ENCODE data around the gene MRPS23. TPM values are rescaled to one million over a fixed set of nuclear protein-coding genes. Genes with fewer than 3 reads are reported as not detected.

MRPS23 gene
- total RNA-seq, 2 donors from 2014 or later, result 1.3 to 13.7 TPM

DNA sequence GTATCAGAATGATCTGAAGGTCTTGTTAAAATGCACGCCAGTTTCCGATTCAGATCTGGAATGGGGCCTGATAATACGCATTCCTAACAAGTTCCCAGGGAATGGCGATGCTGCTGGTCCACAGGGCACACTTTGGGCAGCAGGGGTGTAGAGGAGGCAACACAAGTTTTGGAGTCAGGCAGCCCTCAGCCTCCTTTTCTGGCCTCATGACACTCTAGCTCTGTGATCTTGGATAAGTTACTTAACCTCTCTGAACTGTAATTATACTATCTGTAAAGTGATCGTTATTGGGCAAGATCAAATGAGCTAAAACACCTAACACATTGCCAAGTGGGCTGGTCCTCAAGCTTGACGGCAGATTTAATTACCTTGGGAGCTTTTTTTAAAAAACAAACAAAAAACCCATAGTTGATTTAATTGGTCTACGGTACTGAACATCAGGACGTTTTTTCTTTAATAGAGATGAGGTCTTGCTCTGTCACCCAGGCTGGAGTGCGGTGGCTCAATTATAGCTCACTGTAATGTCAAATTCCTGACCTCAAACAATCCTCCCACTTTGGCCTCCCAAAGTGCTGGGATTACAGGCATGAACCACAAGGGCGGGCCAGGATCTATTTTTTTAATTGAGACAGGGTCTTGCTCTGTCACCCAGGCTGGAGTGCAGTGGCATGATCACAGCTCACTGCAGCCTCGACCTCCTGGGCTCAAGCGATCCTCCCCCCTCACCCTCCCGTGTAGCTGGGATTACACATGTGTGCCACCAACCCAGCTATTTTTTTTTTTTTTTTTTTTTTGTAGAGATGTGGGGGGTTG, 10.0 kb upstream of the MRPS23 start:
- no peak overlapping the region for H3K4me3 ChIP-seq
- no peak for ATAC-seq
- no peak for DNase-seq
- H3K27ac ChIP-seq, result peak overlapping the region in 1 of 4 donors; percentile 50
- TF ChIP-seq, protein P1, sequence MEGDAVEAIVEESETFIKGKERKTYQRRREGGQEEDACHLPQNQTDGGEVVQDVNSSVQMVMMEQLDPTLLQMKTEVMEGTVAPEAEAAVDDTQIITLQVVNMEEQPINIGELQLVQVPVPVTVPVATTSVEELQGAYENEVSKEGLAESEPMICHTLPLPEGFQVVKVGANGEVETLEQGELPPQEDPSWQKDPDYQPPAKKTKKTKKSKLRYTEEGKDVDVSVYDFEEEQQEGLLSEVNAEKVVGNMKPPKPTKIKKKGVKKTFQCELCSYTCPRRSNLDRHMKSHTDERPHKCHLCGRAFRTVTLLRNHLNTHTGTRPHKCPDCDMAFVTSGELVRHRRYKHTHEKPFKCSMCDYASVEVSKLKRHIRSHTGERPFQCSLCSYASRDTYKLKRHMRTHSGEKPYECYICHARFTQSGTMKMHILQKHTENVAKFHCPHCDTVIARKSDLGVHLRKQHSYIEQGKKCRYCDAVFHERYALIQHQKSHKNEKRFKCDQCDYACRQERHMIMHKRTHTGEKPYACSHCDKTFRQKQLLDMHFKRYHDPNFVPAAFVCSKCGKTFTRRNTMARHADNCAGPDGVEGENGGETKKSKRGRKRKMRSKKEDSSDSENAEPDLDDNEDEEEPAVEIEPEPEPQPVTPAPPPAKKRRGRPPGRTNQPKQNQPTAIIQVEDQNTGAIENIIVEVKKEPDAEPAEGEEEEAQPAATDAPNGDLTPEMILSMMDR (IDR thresholded peaks at IDR 0.05), result no peak
- no peak for TF ChIP-seq POLR2A (IDR thresholded peaks at IDR 0.05)
- WGBS, 2 donors, result 42 to 49% methylated on average over 10 to 13 of the region's 13 CpGs
- no peaks in the 10 kb centered on the region for H3K36me3 ChIP-seq (replicated peaks in 1 of 2; ENCODE audit: insufficient read depth in 1 of 2, low read depth in 2 of 2)
- no peaks in the 10 kb centered on the region for H3K9me3 ChIP-seq
- H3K4me1 ChIP-seq, result peaks cover 51% of the 10 kb centered on the region
- intact Hi-C loops (cut with DNase I), result loop anchor here (5.0 kb wide), 1 partner anchor 132 kb away; no protein-coding TSS in a partner anchor
- H3K27me3 ChIP-seq, result no peaks in the 10 kb centered on the region

DNA sequence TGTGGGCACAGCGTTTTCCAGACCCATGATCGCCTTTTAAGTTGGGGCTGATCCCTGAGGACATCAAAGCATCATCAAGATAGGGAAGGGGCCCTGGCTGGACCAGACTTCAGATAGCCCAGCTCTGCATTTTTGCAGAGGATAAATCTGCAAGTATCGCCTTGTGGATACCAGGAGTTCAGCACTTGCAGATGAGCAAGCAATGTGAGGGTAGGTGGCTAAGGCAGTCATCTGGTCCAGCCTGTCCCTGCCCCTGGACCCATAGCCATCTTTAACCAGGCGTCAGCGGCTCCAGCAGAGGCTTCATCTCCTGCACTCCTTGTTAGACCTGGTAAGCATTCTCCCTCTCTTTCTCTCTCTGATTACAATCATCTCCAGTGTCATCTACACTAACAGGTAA, 9.0 kb upstream of the MRPS23 start:
- intact Hi-C loops (cut with DNase I), result loop anchor here (5.0 kb wide), 1 partner anchor 133 kb away; no protein-coding TSS in a partner anchor
- no peaks in the 10 kb centered on the region for H3K27me3 ChIP-seq
- 81 to 85% methylated on average over 5 of the region's 5 CpGs for WGBS, 2 donors
- H3K27ac ChIP-seq, result no peak overlapping the region
- no peak overlapping the region for H3K4me3 ChIP-seq
- ATAC-seq (no peak), DNase-seq (no peak)
- no peaks in the 10 kb centered on the region for H3K36me3 ChIP-seq (replicated peaks in 1 of 2; ENCODE audit: insufficient read depth in 1 of 2, low read depth in 2 of 2)
- H3K4me1 ChIP-seq, result peaks cover 58% of the 10 kb centered on the region
- TF ChIP-seq, protein P1 (IDR thresholded peaks at IDR 0.05), result no peak
- TF ChIP-seq POLR2A (IDR thresholded peaks at IDR 0.05), result no peak
- H3K9me3 ChIP-seq, result no peaks in the 10 kb centered on the region

DNA sequence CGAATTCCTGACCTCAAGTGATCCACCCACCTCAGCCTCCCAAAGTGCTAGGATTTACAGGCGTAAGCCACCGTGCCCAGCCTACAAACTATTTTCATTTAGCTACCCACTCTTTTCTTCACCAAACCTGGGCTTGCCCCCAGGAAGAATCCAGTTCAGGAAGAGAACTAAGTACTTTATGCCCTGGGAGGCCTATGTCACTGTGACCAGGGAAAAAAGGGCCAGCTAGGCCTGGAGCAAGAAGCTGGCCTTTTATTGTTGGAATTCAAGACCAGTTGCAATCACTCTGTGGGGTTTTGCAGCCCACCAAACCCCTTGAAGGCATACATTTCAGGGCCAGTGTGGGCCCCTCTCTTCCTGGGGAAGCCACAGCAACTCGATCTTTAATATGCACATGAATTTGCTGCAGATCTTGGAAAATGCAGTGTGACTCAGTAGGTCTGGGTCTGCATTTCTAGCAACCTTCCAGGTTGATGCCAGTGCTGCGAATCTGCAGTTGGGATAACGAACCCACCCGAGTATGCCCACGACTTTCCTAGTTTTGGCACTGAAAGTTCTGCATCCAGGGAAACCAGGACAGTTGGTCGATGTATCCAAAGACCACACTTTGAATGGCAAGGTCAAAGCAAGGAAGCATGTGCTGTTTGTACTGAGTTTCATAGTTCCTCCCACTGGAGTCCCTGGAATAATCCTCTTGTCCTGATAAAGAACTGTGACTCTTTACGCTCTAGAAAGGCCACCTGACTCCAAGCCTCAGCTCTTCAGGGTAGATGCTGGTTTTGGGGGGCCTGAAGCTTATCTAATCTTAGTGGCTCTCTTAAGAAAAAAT, 7.2 kb upstream of the MRPS23 start:
- no peaks in the 10 kb centered on the region for H3K36me3 ChIP-seq (replicated peaks in 1 of 2; ENCODE audit: insufficient read depth in 1 of 2, low read depth in 2 of 2)
- no peaks in the 10 kb centered on the region for H3K9me3 ChIP-seq
- no peak for TF ChIP-seq POLR2A (IDR thresholded peaks at IDR 0.05)
- TF ChIP-seq, protein P1 (IDR thresholded peaks at IDR 0.05), result no peak
- H3K4me1 ChIP-seq, result peaks cover 71% of the 10 kb centered on the region
- ATAC-seq (no peak), DNase-seq (no peak)
- WGBS, 2 donors, result 55 to 59% methylated on average over 8 to 10 of the region's 10 CpGs
- intact Hi-C loops (cut with DNase I), result loop anchor here (5.0 kb wide), 1 partner anchor 135 kb away; no protein-coding TSS in a partner anchor
- no peak overlapping the region for H3K27ac ChIP-seq
- H3K4me3 ChIP-seq, result no peak overlapping the region
- H3K27me3 ChIP-seq, result no peaks in the 10 kb centered on the region

DNA sequence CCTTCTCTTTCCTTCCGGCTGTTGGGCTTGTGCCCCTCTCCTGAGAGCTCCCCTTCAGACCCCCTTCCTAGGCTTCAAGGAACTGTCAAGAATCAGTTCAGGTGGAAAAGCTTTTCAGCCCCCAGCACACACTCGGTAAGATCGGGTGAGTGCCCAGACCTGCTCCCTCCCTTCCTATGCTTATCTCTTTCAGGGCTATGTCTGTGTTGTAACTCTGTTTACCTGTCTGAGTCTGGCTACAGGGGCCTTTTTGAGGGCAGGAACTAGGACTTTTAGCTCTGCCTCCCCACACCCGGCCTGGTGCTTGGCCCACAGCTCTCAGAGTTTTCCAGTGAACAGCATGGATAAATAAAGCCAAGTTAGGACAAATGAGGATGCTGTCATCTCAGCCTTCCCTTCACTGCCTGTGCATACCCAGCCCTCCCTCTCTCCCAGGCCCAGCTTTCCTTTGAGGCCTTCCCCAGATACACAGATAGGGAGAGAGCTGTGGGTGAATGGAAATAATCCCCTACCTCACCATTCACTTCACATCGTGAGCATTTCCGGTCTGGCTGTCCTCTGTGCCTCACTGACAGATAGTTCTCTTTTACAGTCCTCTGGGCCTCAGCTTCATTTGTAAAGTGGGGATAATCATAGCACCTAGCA, 5.7 kb upstream of the MRPS23 start:
- 40 to 46% methylated on average over 6 of the region's 6 CpGs for WGBS, 2 donors
- DNase-seq, result peak in 1 of 4 donors; percentile 58
- H3K27ac ChIP-seq, result peak overlapping the region in 1 of 4 donors; percentile 42
- TF ChIP-seq POLR2A (IDR thresholded peaks at IDR 0.05), result no peak
- TF ChIP-seq, protein P1 (IDR thresholded peaks at IDR 0.05), result no peak
- H3K36me3 ChIP-seq (replicated peaks in 1 of 2; ENCODE audit: insufficient read depth in 1 of 2, low read depth in 2 of 2), result no peaks in the 10 kb centered on the region
- H3K4me3 ChIP-seq, result no peak overlapping the region
- no peak for ATAC-seq
- H3K4me1 ChIP-seq, result peaks cover 69% of the 10 kb centered on the region
- no peaks in the 10 kb centered on the region for H3K27me3 ChIP-seq
- H3K9me3 ChIP-seq, result no peaks in the 10 kb centered on the region
- intact Hi-C loops (cut with DNase I), result loop anchor here (5.0 kb wide), 1 partner anchor 137 kb away; no protein-coding TSS in a partner anchor
